Activated B cell treated with CpG ODN at 0.5 μM for 24 hours (primary cell): ENCODE measurements around the gene RALBP1. TPM values are rescaled to one million over a fixed set of nuclear protein-coding genes. Genes with fewer than 3 reads are reported as not detected.
A peak's percentile ranks its signal among the peaks of the same experiment; 100 is the strongest.
"Not testable (repeated sequence)": the region's sequence is repeated elsewhere in the genome, so short reads cannot be mapped to it uniquely, and the experiment has no call there.

Source experiments
- ATAC-seq: fragments of 200-7000 bp; cut with Tn5 transposase; one replicate; pipeline ENCODE4 v1.10.0; 2021; ENCODE audit warnings: low read depth, mild to moderate bottlenecking, moderate library complexity
- CTCF ChIA-PET: fragments of 350-600 bp; sonication (Branson Sonifier 250); formaldehyde crosslinking; loops from one replicate; lab custom pipeline; 2021; ENCODE audit warnings: antibody characterized with exemption; lab: Charles Lee
- POLR2A ChIA-PET: fragments of 350-600 bp; sonication (Branson Sonifier 250); formaldehyde crosslinking; loops from one replicate; lab custom pipeline; 2021; ENCODE audit warnings: antibody characterized with exemption; lab: Charles Lee
- DNase-seq: peaks from one replicate; pipeline ENCODE4 v3.0.0; 2022
- H3K27ac Mint-ChIP-seq: one replicate; pipeline ENCODE4 v1.8.0; 2020; ENCODE audit warnings: mixed read lengths
- H3K27me3 Mint-ChIP-seq: one replicate; pipeline ENCODE4 v1.8.0; 2021; ENCODE audit warnings: mixed read lengths
- H3K36me3 Mint-ChIP-seq: one replicate; pipeline ENCODE4 v1.8.0; 2021; ENCODE audit warnings: low read depth, mixed read lengths
- H3K4me1 Mint-ChIP-seq: one replicate; pipeline ENCODE4 v1.8.0; 2021; ENCODE audit warnings: mixed read lengths
- H3K4me3 Mint-ChIP-seq: one replicate; pipeline ENCODE4 v1.8.0; 2020; ENCODE audit warnings: mild to moderate bottlenecking, mixed read lengths
- H3K9me3 Mint-ChIP-seq: one replicate; pipeline ENCODE4 v1.8.0; 2020; ENCODE audit warnings: mixed read lengths
- intact Hi-C: fragments of 100-400 bp; cut with micrococcal nuclease; formaldehyde crosslinking; loops from one replicate; pipeline ENCODE4 v1.15.1; 2024
- total RNA-seq: library from RNA; stranded (reverse); gene quantifications from 2 replicates; pipeline ENCODE4 v1.2.3, GENCODE V29; 2022
- TF ChIP-seq, protein P1 (sequence below): fragments of 200-600 bp; IDR thresholded peaks from one replicate; pipeline ENCODE4 v1.8.0; 2022; ENCODE audit warnings: antibody characterized with exemption, mild to moderate bottlenecking

RALBP1 gene
- total RNA-seq, 1 donor from 2014 or later = 32.7 TPM

DNA sequence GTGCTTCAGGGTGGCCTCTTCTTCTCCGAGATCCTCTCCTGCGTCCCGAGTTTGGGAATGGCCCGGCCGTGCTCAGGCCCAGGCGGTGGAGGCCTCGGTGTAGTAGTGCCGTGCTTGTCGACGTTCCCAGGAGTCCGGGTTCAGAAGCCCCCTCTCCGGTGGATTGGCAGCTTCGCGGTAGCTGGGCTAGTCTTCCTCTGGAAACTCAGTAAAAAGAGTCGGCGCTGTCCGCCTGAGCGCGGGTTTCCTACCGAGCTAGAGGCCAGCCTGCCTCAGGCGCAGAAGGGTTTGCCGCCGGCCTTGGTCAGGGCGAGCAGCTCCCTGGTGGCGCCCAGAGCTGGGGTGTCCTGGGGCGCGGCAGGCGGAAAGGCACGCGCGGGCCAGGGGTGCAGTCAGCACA, 3.2 kb downstream of the RALBP1 start:
- Mint-ChIP-seq H3K4me1 (peaks cover 47% of the 10 kb centered on the region), H3K36me3 (peaks cover 31% of the 10 kb centered on the region), H3K4me3 (no peak overlapping the region), H3K27me3 (peaks cover 1% of the 10 kb centered on the region), H3K27ac (no peak overlapping the region), H3K9me3 (no peaks in the 10 kb centered on the region)
- TF ChIP-seq, protein P1, sequence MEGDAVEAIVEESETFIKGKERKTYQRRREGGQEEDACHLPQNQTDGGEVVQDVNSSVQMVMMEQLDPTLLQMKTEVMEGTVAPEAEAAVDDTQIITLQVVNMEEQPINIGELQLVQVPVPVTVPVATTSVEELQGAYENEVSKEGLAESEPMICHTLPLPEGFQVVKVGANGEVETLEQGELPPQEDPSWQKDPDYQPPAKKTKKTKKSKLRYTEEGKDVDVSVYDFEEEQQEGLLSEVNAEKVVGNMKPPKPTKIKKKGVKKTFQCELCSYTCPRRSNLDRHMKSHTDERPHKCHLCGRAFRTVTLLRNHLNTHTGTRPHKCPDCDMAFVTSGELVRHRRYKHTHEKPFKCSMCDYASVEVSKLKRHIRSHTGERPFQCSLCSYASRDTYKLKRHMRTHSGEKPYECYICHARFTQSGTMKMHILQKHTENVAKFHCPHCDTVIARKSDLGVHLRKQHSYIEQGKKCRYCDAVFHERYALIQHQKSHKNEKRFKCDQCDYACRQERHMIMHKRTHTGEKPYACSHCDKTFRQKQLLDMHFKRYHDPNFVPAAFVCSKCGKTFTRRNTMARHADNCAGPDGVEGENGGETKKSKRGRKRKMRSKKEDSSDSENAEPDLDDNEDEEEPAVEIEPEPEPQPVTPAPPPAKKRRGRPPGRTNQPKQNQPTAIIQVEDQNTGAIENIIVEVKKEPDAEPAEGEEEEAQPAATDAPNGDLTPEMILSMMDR = no peak
- POLR2A ChIA-PET = no interaction called here
- no peak for DNase-seq
- intact Hi-C loops = loop anchor here (5.0 kb wide), 1 partner anchor 376 kb away; the partner anchor contains the start of gene NDUFV2
- CTCF ChIA-PET = no interaction called here
- ATAC-seq = no peak

DNA sequence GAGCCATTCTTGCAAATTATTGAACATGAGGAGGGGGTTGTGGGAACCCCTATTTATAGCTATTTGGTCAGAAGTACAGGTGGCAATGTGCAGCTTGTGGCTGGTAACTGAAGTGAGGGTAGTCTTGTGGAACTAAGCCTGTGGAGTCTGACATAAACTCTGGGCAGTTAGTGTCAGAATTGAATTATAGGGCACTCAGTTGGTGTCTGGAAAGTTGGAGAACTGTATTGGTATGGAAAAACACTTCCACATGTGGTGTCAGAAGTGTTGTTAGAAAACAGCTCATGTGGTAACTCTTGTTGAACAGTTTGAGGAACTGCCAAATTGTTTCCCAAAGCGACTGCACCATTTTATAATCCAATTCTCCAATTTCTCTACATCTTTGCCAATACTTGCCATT, 7.5 kb downstream of the RALBP1 start:
- ATAC-seq = no peak
- CTCF ChIA-PET = no interaction called here
- H3K4me3 Mint-ChIP-seq = no peak overlapping the region
- H3K36me3 Mint-ChIP-seq = peaks cover 43% of the 10 kb centered on the region
- DNase-seq = no peak
- TF ChIP-seq, protein P1 = no peak
- H3K27ac Mint-ChIP-seq = peak overlapping the region; percentile 1
- POLR2A ChIA-PET = no interaction called here
- intact Hi-C loops = no loop called here
- H3K4me1 Mint-ChIP-seq = peaks cover 37% of the 10 kb centered on the region
- H3K9me3 Mint-ChIP-seq = no peaks in the 10 kb centered on the region
- no peaks in the 10 kb centered on the region for H3K27me3 Mint-ChIP-seq

DNA sequence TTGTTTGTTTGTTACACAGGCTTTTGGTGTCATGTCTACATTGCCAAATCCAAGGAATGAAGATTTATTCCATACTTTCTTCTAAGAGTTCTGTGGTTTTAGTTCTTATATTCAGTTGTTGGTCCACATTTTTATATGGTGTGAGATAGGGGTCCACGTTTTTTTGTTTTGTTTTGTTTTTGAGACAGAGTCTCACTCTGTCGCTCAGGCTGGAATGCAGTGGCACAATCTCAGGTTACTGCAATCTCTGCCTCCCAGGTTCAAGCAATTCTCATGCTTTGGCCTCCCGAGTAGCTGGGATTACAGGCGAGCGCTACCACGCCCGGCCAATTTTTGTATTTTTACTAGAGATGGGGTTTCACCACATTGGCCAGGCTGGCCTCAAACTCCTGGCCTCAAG, 8.2 kb downstream of the RALBP1 start:
- DNase-seq = no peak
- no peaks in the 10 kb centered on the region for H3K27me3 Mint-ChIP-seq
- intact Hi-C loops = no loop called here
- no peak overlapping the region for H3K4me3 Mint-ChIP-seq
- TF ChIP-seq, protein P1 = no peak
- H3K36me3 Mint-ChIP-seq = peaks cover 40% of the 10 kb centered on the region
- H3K9me3 Mint-ChIP-seq = no peaks in the 10 kb centered on the region
- ChIA-PET CTCF (no interaction called here), POLR2A (no interaction called here)
- peaks cover 37% of the 10 kb centered on the region for H3K4me1 Mint-ChIP-seq
- no peak overlapping the region for H3K27ac Mint-ChIP-seq
- ATAC-seq = no peak

GRCh38 chr18:9484856-9485255, 9.5 kb downstream of the RALBP1 start:
- ATAC-seq, H3K9me3 Mint-ChIP-seq, H3K27ac Mint-ChIP-seq, H3K4me3 Mint-ChIP-seq, POLR2A ChIA-PET, intact Hi-C loops, H3K27me3 Mint-ChIP-seq, CTCF ChIA-PET, DNase-seq: not testable (repeated sequence)
- H3K36me3 Mint-ChIP-seq = peaks cover 31% of the 10 kb centered on the region
- peaks cover 36% of the 10 kb centered on the region for H3K4me1 Mint-ChIP-seq

- ATAC-seq (no peak), DNase-seq (no peak)
- Mint-ChIP-seq H3K27me3 (no peaks in the 10 kb centered on the region), H3K27ac (no peak overlapping the region), H3K4me1 (peaks cover 16% of the 10 kb centered on the region), H3K9me3 (no peaks in the 10 kb centered on the region), H3K4me3 (no peak overlapping the region), H3K36me3 (peaks cover 21% of the 10 kb centered on the region)
- ChIA-PET POLR2A (no interaction called here), CTCF (no interaction called here)
- intact Hi-C loops = no loop called here
- TF ChIP-seq, protein P1 = no peak
These were observed 13.2 kb downstream of the RALBP1 start for GRCh38 chr18:9488538-9488937.

DNA sequence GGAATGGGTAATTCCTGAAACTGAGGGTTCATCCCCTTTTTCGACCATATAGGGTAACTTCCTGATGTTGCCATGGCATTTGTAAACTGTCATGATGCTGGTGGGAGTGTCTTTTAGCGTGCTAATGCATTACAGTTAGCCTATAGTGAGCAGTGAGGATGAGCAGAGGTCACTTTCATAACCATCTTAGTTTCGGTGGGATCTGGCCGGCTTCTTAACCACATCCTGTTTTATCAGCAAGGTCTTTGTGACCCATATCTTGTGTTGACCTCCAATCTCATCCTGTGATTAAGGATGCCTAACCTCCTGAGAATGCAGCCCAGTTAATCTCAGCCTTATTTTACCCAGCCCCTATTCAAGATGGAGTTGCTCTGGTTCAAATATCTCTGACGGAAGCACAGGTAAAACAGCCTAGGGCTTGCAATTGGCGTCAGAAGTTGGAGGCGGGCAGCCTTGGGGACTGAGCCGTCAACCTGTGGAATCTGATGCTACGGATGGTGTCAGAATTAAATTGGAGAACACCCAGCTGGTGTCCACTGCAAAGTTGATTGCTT, 19.5 kb downstream of the RALBP1 start:
- no peak for ATAC-seq
- intact Hi-C loops = no loop called here
- H3K27me3 Mint-ChIP-seq = no peaks in the 10 kb centered on the region
- no peak overlapping the region for H3K27ac Mint-ChIP-seq
- POLR2A ChIA-PET = no interaction called here
- no peak overlapping the region for H3K4me3 Mint-ChIP-seq
- CTCF ChIA-PET = no interaction called here
- TF ChIP-seq, protein P1 = no peak
- DNase-seq = no peak
- H3K36me3 Mint-ChIP-seq = peaks cover 12% of the 10 kb centered on the region
- H3K9me3 Mint-ChIP-seq = no peaks in the 10 kb centered on the region
- H3K4me1 Mint-ChIP-seq = peaks cover 24% of the 10 kb centered on the region
